Bronchial epithelial cell (primary cell): Measurements from ENCODE around the gene DISC1. TPM values are rescaled to one million over a fixed set of nuclear protein-coding genes. Genes with fewer than 3 reads are reported as not detected.
A peak's percentile ranks its signal among the peaks of the same experiment; 100 is the strongest.

Experiments used
- DNase-seq: peaks from one replicate; pipeline ENCODE4 v3.0.0-alpha.2; 2010; ENCODE audit warnings: low read depth
- FAIRE-seq: peaks from 2 replicates; lab custom pipeline; 2011; peaks lifted over from hg19 to GRCh38; lab: Jason Lieb, UNC
- H3K27me3 ChIP-seq: 2 replicates; pipeline ENCODE4 v1.5.1; 2011; ENCODE audit warnings: low read length; ENCODE audit not compliant: control insufficient read depth, insufficient read depth
- H3K36me3 ChIP-seq: 2 replicates; pipeline ENCODE4 v1.5.1; 2011; ENCODE audit warnings: low read length; ENCODE audit not compliant: control insufficient read depth, insufficient read depth
- H3K4me3 ChIP-seq: 2 replicates; pipeline ENCODE4 v1.5.1; 2011; ENCODE audit warnings: mild to moderate bottlenecking, low read depth, low read length, control low read depth
- total RNA-seq: library from RNA; depleted of rRNA; stranded (reverse); fragments of >200 nt; gene quantifications from 2 replicates; pipeline ENCODE4 v1.2.1, GENCODE V29; 2014
- TF ChIP-seq, protein P1 (sequence below): IDR thresholded peaks from 2 replicates; pipeline ENCODE4 v1.5.1; 2011; ENCODE audit warnings: mild to moderate bottlenecking, moderate library complexity, low read length, control low read depth, inconsistent platforms; ENCODE audit not compliant: insufficient read depth, severe bottlenecking

Gene DISC1
- total RNA-seq, 1 donor from 2014 or later = 0.79 TPM

DNA sequence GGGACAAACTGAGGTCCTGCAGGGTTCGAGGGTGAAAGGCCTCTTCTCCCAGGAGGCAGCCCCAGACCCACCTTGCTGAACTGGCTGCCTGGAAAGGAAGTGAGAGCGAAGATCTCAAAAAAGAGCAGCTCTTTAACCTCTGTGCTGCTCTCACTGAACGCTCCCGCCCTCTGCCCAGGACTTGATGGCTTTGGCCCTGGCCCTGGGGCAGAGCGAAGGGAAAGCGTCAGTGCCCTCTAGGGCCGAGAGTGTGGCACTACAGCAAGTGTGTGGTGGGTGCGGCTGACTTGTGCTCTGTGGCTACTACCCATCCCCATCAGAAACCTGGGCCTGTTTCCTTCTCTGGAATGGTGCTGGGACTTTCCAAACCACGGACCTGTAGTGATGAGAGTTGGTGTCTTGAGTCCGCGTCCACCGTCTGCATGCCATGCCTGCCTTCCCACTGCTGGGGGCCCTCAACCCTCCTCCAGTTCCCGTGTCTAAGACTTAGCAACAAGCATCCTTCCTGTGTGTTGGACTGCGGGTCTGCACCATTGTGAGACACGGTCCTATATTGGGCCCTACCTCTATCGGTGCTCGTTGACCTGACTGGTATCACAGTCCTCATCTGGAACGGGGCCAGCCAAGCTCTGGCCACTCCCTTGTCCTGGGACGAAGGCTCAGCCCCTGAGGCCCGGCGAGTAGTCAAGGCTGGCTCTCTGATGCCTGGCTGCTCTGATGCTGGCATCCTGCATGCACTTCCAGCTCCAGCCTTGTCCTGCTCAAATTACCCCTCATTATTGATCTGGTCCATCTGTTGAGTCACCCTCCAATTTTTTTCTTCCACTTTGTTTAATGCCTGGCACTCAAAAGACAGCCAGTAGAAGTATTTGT lies 180.3 kb downstream of the DISC1 start:
- H3K27me3 ChIP-seq = no peaks in the 10 kb centered on the region
- no peak overlapping the region for H3K4me3 ChIP-seq
- TF ChIP-seq, protein P1, sequence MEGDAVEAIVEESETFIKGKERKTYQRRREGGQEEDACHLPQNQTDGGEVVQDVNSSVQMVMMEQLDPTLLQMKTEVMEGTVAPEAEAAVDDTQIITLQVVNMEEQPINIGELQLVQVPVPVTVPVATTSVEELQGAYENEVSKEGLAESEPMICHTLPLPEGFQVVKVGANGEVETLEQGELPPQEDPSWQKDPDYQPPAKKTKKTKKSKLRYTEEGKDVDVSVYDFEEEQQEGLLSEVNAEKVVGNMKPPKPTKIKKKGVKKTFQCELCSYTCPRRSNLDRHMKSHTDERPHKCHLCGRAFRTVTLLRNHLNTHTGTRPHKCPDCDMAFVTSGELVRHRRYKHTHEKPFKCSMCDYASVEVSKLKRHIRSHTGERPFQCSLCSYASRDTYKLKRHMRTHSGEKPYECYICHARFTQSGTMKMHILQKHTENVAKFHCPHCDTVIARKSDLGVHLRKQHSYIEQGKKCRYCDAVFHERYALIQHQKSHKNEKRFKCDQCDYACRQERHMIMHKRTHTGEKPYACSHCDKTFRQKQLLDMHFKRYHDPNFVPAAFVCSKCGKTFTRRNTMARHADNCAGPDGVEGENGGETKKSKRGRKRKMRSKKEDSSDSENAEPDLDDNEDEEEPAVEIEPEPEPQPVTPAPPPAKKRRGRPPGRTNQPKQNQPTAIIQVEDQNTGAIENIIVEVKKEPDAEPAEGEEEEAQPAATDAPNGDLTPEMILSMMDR = peak; percentile 90
- DNase-seq = peak; percentile 34
- no peaks in the 10 kb centered on the region for H3K36me3 ChIP-seq
- peak; percentile 68 for FAIRE-seq

DNA sequence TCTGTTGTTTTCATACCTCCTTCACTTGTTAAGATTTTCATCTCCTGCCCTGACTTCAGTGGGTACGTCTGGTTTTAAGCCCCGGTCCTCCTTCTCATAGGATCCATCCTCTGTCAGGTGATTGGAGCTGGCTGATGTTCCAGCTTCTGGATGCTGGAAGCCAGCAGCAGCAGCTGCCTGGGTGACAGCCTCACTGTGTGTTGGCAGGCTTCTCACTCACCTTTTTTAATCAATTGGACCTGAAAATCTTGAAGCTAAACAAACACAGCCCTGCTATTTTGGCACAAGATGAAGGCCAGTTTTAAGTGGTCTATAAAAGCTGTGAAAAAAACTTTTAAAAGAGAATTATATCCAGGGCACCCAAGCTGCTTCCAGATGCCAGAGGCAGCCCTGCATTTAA lies 181.0 kb downstream of the DISC1 start:
- H3K36me3 ChIP-seq = no peaks in the 10 kb centered on the region
- H3K27me3 ChIP-seq = no peaks in the 10 kb centered on the region
- TF ChIP-seq, protein P1 = no peak
- no peak for FAIRE-seq
- no peak for DNase-seq
- no peak overlapping the region for H3K4me3 ChIP-seq

DNA sequence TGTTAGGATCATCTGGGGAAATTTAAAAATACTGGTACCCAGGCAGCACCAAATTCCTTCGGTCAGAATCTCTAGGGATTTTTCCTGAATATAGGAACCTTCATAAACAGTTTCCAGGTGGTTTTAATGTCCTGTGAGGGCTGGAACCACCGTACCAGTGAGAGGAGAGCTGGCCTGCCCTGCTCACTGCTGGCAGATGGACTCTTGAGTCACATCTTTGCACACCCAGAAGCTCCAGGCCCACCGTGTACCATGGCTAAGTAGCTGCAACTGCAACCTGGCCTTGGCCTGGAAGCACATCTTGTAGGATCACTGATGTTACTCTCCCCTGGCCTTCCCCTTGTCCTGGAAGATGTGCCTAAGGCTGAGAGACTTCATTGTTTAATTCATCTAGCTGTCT lies 181.5 kb downstream of the DISC1 start:
- DNase-seq = no peak
- Histone ChIP-seq H3K27me3 (no peaks in the 10 kb centered on the region), H3K36me3 (no peaks in the 10 kb centered on the region), H3K4me3 (no peak overlapping the region)
- TF ChIP-seq, protein P1 = no peak
- no peak for FAIRE-seq

DNA sequence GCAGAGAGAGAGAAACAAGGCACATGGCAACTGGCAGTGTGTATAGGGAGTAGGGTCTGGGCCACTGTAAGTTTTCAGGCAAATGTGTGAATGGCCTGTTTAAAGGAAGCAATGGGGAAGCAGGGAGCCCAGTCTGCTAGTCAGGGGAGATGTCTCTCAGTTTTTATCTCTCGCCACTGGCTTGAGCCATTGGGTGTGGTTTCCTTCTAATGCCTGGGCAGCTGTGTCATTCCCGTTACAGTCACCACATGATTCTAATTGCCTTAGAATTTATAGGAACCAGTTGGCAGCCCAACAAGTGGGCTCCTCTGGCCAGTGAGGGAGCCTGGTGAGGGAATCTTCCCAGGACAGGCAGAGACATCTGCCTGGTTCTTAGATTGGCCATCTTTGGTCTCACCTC lies 182.4 kb downstream of the DISC1 start:
- FAIRE-seq (no peak), DNase-seq (peak; percentile 50)
- TF ChIP-seq, protein P1 = no peak
- Histone ChIP-seq H3K4me3 (no peak overlapping the region), H3K27me3 (no peaks in the 10 kb centered on the region), H3K36me3 (no peaks in the 10 kb centered on the region)

DNA sequence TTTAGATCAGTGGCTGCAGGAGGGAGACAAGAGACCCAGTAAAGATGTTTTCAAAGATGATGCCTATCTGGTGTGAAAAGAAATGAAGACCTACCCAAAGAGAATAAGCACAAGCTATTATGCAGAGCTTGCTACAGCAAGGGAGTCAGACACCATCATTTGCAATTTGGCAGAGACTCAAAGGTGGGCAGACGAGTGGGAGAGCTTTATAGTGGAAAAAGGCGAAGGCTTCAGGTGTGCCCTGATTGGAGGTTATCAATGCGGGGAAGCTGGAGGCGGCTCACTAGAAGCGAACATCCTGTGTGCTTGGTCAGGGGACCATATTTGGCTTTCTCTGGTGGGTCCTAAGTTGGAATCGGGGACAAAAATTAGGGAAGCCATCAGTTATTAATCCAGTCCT lies 183.8 kb downstream of the DISC1 start:
- Histone ChIP-seq H3K27me3 (no peaks in the 10 kb centered on the region), H3K4me3 (no peak overlapping the region), H3K36me3 (no peaks in the 10 kb centered on the region)
- DNase-seq = no peak
- no peak for FAIRE-seq
- TF ChIP-seq, protein P1 = no peak
